Measurements from ENCODE around the gene MAGI3.

DNA sequence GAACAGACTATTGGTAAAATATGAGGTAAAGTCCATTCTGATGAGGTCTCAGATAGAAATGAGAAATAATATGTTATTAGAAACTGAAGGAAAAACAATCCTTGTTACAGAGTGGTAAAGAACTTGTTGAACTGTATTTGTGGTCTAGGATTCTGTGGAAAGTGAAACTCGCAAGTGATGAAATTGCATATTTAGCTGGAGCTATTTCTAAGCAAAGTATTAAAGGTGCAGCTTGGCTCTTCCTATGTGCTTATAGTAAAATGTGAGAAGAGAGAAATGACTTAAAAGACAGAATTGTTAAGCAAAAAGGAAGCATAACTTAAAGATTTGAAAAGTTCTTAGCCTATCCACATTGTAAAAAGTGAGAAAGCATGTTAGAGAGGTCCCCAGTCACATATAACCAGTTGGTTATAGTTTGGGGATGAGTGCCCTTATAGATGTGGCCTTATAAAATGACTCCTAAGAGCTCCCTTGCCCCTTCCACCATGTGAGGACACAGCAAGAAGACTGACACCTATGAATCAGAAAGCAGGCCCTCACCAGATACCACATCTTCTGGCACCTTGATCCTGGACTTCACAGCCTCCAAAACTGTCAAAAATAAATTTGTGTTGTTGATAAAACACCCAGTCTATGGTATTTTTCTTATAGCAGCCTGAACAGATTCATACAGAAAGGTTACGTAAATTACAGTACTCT, 344.2 kb downstream of the MAGI3 start:
- TF ChIP-seq, protein P1, sequence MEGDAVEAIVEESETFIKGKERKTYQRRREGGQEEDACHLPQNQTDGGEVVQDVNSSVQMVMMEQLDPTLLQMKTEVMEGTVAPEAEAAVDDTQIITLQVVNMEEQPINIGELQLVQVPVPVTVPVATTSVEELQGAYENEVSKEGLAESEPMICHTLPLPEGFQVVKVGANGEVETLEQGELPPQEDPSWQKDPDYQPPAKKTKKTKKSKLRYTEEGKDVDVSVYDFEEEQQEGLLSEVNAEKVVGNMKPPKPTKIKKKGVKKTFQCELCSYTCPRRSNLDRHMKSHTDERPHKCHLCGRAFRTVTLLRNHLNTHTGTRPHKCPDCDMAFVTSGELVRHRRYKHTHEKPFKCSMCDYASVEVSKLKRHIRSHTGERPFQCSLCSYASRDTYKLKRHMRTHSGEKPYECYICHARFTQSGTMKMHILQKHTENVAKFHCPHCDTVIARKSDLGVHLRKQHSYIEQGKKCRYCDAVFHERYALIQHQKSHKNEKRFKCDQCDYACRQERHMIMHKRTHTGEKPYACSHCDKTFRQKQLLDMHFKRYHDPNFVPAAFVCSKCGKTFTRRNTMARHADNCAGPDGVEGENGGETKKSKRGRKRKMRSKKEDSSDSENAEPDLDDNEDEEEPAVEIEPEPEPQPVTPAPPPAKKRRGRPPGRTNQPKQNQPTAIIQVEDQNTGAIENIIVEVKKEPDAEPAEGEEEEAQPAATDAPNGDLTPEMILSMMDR (IDR thresholded peaks at IDR 0.05; ENCODE audit: low read depth, low read length): no peak
- no peak for TF ChIP-seq POLR2A (IDR thresholded peaks at IDR 0.05; ENCODE audit: extremely low read depth, insufficient read length)
- no peak for TF ChIP-seq MAX (IDR thresholded peaks at IDR 0.05; ENCODE audit: low read depth, low read length)
